NB4 (cell line): ENCODE data around the gene GOLGA1.
A peak's percentile ranks its signal among the peaks of the same experiment; 100 is the strongest.

Source experiments
- DNase-seq: peaks from one replicate; pipeline ENCODE4 v3.0.0; 2010; ENCODE audit warnings: low read depth
- H3K4me3 ChIP-seq: one replicate; pipeline ENCODE4 v1.5.1; 2011; ENCODE audit warnings: mild to moderate bottlenecking, low read depth, low read length, moderate library complexity
- MAX ChIP-seq: IDR thresholded peaks from 2 replicates; pipeline ENCODE4 v1.6.1; 2011; ENCODE audit warnings: low read depth, low read length
- MYC ChIP-seq: IDR thresholded peaks from 2 replicates; pipeline ENCODE4 v1.6.1; 2011; ENCODE audit warnings: low read depth, low read length
- POLR2A ChIP-seq: IDR thresholded peaks from 2 replicates; pipeline ENCODE4 v1.6.1; 2011; ENCODE audit warnings: mild to moderate bottlenecking; ENCODE audit not compliant: insufficient read length; ENCODE audit errors: extremely low read depth
- TF ChIP-seq, protein P1 (sequence below): IDR thresholded peaks from one replicate; pipeline ENCODE4 v1.5.1; 2012; ENCODE audit warnings: low read depth, low read length

GOLGA1 gene

DNA sequence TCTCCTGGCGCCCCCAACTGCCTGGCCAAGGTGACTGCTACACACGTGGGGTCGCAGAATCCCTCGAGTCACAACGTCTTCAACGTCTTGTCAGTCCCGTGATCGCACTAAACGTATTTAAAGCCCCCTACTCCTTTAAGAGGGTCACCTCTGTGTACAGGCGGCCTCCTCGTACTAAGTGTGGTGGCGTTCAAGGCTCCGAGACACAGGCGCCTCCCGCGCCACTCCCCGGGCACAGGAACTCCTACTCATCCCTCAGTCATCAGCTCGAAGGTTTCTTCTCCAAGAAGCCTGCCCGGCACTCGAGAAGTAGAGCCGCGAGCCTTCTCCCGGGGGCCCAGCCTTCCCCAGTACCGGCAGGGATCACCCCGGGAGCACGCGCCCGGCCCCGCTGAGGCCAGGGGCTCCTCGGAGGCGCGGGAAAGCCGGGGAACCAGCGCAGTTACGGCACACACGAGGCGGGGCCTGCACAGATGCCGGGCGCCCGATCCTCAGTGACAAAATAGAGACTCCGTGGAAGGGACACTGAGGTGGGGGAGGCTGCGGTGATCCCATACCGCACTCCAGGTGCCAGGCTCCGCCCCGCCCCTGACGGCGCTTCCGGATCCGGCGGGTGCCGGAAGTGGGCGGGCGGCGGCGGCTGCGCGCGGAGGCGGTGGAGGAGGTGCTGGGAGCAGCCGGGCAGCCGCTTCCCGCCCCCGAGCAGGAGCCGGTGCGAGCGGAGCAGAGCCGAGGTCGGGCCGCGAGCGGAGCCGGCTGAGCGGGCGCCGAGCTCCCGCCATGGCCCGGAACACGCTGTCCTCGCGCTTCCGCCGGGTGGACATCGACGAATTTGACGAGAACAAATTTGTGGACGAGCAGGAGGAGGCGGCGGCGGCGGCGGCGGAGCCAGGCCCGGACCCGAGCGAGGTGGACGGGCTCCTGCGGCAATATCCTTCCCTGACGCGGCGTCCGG is 72.1 kb downstream of the GOLGA1 start:
- peak; percentile 94 for DNase-seq
- TF ChIP-seq MAX (peak; percentile 72), POLR2A (peak; percentile 95), MYC (peak; percentile 85)
- TF ChIP-seq, protein P1, sequence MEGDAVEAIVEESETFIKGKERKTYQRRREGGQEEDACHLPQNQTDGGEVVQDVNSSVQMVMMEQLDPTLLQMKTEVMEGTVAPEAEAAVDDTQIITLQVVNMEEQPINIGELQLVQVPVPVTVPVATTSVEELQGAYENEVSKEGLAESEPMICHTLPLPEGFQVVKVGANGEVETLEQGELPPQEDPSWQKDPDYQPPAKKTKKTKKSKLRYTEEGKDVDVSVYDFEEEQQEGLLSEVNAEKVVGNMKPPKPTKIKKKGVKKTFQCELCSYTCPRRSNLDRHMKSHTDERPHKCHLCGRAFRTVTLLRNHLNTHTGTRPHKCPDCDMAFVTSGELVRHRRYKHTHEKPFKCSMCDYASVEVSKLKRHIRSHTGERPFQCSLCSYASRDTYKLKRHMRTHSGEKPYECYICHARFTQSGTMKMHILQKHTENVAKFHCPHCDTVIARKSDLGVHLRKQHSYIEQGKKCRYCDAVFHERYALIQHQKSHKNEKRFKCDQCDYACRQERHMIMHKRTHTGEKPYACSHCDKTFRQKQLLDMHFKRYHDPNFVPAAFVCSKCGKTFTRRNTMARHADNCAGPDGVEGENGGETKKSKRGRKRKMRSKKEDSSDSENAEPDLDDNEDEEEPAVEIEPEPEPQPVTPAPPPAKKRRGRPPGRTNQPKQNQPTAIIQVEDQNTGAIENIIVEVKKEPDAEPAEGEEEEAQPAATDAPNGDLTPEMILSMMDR = peak; percentile 32
- peak overlapping the region; percentile 94 for H3K4me3 ChIP-seq

DNA sequence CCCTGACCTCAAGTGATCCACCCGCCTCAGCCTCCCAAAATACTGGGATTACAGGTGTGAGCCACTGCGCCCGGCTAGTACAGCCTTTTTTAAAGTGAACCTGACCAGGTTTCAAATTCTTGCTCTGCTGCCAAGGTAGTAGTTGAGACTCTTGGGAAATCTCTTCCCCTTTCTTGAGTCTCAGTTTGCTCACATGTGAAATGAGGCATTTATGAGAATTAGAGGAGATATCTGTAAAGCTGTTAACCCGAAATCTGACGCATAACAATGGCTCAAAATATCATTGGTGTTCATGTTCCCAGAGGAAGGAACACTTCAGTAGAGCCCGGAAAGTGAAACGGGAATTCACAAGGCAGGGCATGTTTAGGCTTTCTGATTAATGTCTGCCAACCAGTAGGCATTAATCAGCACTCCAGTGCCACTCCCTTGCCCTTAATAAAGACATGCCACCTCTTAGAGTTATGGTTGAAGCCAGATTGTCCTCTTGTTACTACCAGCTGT is 77.5 kb downstream of the GOLGA1 start:
- no peak overlapping the region for H3K4me3 ChIP-seq
- no peak for DNase-seq
- no peak for TF ChIP-seq MAX
- TF ChIP-seq POLR2A = no peak
- TF ChIP-seq, protein P1 = no peak
- TF ChIP-seq MYC = no peak

- H3K4me3 ChIP-seq = peak within 1 kb of the TSS; percentile 100
- peak; percentile 96 for DNase-seq
- TF ChIP-seq POLR2A (peak; percentile 96), MYC (peak; percentile 87), MAX (peak; percentile 74)
- TF ChIP-seq, protein P1 = no peak
These were observed 79.3 kb downstream of the GOLGA1 start, which contains the start of the genes ARPC5L and RPL35 for GRCh38 chr9:124861342-124862229. ARPC5L (plus strand) TSS chr9:124862130; CDS start chr9:124869291, 7,161 bp downstream. RPL35 (minus strand) TSS chr9:124861957; CDS start chr9:124861912, 45 bp downstream.

GRCh38 chr9:124860582-124861341 is 80.1 kb downstream of the GOLGA1 start:
- peak overlapping the region; percentile 100 for H3K4me3 ChIP-seq
- TF ChIP-seq MYC = no peak
- no peak for TF ChIP-seq POLR2A
- TF ChIP-seq, protein P1 = no peak
- no peak for TF ChIP-seq MAX
- peak; percentile 19 for DNase-seq
